ENCODE data around the gene ANK2. TPM values are rescaled to one million over a fixed set of nuclear protein-coding genes. Genes with fewer than 3 reads are reported as not detected.

Gene ANK2
- total RNA-seq, 1 experiment from 2014 or later, result 5.5 TPM

GRCh38 chr4:113159942-113160545, 110.6 kb downstream of the ANK2 start:
- intact Hi-C loops (cut with micrococcal nuclease; ENCODE audit: unreplicated experiment) (no loop called here), in situ Hi-C loops (cut with HindIII; ENCODE audit: low pct_unique_long_range_greater_than_20kb, low sequenced_read_pairs) (no loop called here)
- no TSS peak for BruUV-seq (replicated peaks)
- CTCF ChIA-PET, result no interaction called here
- DNase-seq (ENCODE audit: low read depth, low spot score) (no peak), ATAC-seq (no peak)
- no peaks in the 10 kb centered on the region for H3K36me3 ChIP-seq (ENCODE audit: control insufficient read depth, insufficient read depth, low read length)
- no peaks in the 10 kb centered on the region for H3K9me3 ChIP-seq (ENCODE audit: control insufficient read depth, insufficient read depth, low read depth, low read length)
- H3K27ac ChIP-seq (ENCODE audit: low read length), result no peak overlapping the region
- no peak overlapping the region for H3K4me3 ChIP-seq (ENCODE audit: low read depth in 2 of 2, low read length in 2 of 2)
- no peaks in the 10 kb centered on the region for H3K27me3 ChIP-seq (ENCODE audit: control insufficient read depth, insufficient read depth, low read length)
- H3K4me1 ChIP-seq (ENCODE audit: control insufficient read depth, insufficient read depth, low read length), result no peaks in the 10 kb centered on the region
- TF ChIP-seq TCF7L2 (IDR thresholded peaks at IDR 0.05; ENCODE audit: low read depth, low read length) (no peak), POLR2AphosphoS5 (IDR thresholded peaks at IDR 0.05; ENCODE audit: low read depth, low read length) (no peak), REST (IDR thresholded peaks at IDR 0.05; ENCODE audit: insufficient read depth in 1 of 2, low read depth in 2 of 2, low read length in 1 of 2) (no peak), SIN3A (IDR thresholded peaks at IDR 0.05; ENCODE audit: borderline replicate concordance, insufficient read depth, low read depth, low read length) (no peak), CTCF (IDR thresholded peaks at IDR 0.05) (no peak)
- POLR2A ChIA-PET, result no interaction called here

GRCh38 chr4:113160548-113160947, 111.1 kb downstream of the ANK2 start:
- ChIA-PET POLR2A (no interaction called here), CTCF (no interaction called here)
- no peak for ATAC-seq
- Histone ChIP-seq H3K4me1 (ENCODE audit: control insufficient read depth, insufficient read depth, low read length) (no peaks in the 10 kb centered on the region), H3K27ac (ENCODE audit: low read length) (no peak overlapping the region), H3K9me3 (ENCODE audit: control insufficient read depth, insufficient read depth, low read depth, low read length) (no peaks in the 10 kb centered on the region), H3K36me3 (ENCODE audit: control insufficient read depth, insufficient read depth, low read length) (no peaks in the 10 kb centered on the region), H3K27me3 (ENCODE audit: control insufficient read depth, insufficient read depth, low read length) (no peaks in the 10 kb centered on the region), H3K4me3 (ENCODE audit: low read depth in 2 of 2, low read length in 2 of 2) (no peak overlapping the region)
- no peak for DNase-seq (ENCODE audit: low read depth, low spot score)
- no TSS peak for BruUV-seq (replicated peaks)
- in situ Hi-C loops (cut with HindIII; ENCODE audit: low pct_unique_long_range_greater_than_20kb, low sequenced_read_pairs) (no loop called here), intact Hi-C loops (cut with micrococcal nuclease; ENCODE audit: unreplicated experiment) (no loop called here)
- TF ChIP-seq TCF7L2 (IDR thresholded peaks at IDR 0.05; ENCODE audit: low read depth, low read length) (no peak), SIN3A (IDR thresholded peaks at IDR 0.05; ENCODE audit: borderline replicate concordance, insufficient read depth, low read depth, low read length) (no peak), REST (IDR thresholded peaks at IDR 0.05; ENCODE audit: insufficient read depth in 1 of 2, low read depth in 2 of 2, low read length in 1 of 2) (no peak), POLR2AphosphoS5 (IDR thresholded peaks at IDR 0.05; ENCODE audit: low read depth, low read length) (no peak), CTCF (IDR thresholded peaks at IDR 0.05) (no peak)

Data from Panc1 (cell line).